ENCODE results near the gene ITIH4. TPM values are rescaled to one million over a fixed set of nuclear protein-coding genes. Genes with fewer than 3 reads are reported as not detected.

ITIH4 gene
- total and polyA plus RNA-seq, 2 of the 13 experiments (the other 11 are each of a cell fraction or from before 2014, with no cell fraction given) = 2.7 to 5.3 TPM

DNA sequence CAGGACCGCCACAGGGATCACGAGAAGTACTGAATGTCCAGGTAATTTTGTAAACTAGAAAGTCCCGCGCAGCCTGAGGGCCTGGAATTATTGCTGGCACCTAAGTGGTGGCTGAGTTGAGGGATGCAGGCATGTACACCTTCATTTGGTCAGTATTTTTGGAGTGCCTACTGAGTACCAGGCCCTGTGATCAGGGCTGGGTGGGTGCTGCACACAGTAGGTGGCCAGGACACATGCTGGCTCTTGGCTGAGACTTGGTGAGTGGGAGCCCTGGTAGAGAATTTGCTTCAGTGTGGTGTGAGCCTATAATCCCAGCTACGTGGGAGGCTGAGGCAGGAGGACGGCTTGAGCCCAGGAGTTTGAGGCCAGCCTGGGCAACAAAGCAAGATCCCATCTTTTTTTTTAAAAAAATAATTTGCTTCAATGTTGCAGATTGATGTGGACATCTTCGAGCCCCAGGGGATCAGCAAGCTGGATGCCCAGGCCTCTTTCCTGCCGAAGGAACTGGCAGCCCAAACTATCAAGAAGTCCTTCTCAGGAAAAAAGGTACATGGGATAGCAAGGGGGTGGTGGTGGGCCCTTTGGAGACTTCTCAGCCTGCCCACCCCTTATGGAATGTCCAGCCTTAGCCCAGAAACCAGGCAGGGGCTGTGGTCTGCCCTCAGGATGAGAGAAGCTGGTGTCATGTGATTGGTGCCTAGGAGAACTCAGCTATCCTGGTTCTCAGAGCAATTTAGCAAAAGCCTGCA, 50.5 kb downstream of the ITIH4 start:
- FAIRE-seq = no peak
- intact Hi-C loops (cut with micrococcal nuclease; ENCODE audit: unreplicated experiment) = loop anchor here (10.0 kb wide), 1 partner anchor 45 kb away; no protein-coding TSS in a partner anchor
- Histone ChIP-seq H3K36me3 (replicated peaks in 1 of 2; ENCODE audit: control insufficient read depth in 1 of 2, insufficient read depth in 2 of 2, low read length in 2 of 2) (no peaks in the 10 kb centered on the region), H3K9me3 (ENCODE audit: low read length) (no peaks in the 10 kb centered on the region), H3K4me1 (ENCODE audit: insufficient read depth, low read length) (peaks cover 78% of the 10 kb centered on the region), H3K79me2 (ENCODE audit: insufficient read depth, low read length) (no peaks in the 10 kb centered on the region), H3K4me2 (ENCODE audit: low read depth, low read length) (no peak overlapping the region), H4K20me1 (ENCODE audit: insufficient read depth, low read length) (no peaks in the 10 kb centered on the region), H3K27me3 (ENCODE audit: control insufficient read depth in 1 of 2, insufficient read depth in 2 of 2, low read length in 2 of 2) (no peaks in the 10 kb centered on the region), H3K9ac (ENCODE audit: insufficient read depth, low read depth, low read length) (no peak overlapping the region), H3K4me3 (replicated peaks in 1 of 3; ENCODE audit: insufficient read depth in 1 of 3, low read depth in 2 of 3, low read length in 3 of 3) (no peak overlapping the region), H3K27ac (ENCODE audit: extremely low read length, insufficient read depth, low read length) (no peak overlapping the region), H2AFZ (ENCODE audit: low read length) (no peak overlapping the region)
- 97% methylated on average over 8 of the region's 8 CpGs for WGBS (ENCODE audit: low lambda C conversion rate)
- TF ChIP-seq POLR2AphosphoS2 (IDR thresholded peaks at IDR 0.05; ENCODE audit: low read depth, low read length) (no peak), SNAI1 (CRISPR knock-in tag; IDR thresholded peaks at IDR 0.05; ENCODE audit: borderline replicate concordance) (no peak), ZNF709 (CRISPR knock-in tag; IDR thresholded peaks at IDR 0.05) (no peak)
- in situ Hi-C loops (cut with HindIII; ENCODE audit: extremely low pct_ligation_motif_present, low pct_unique_long_range_greater_than_20kb) = no loop called here
- ChIA-PET CTCF (ENCODE audit: low intra/inter-chr PET ratio, low total read pairs) (no interaction called here), POLR2A (interaction anchor here (2.3 to 18.4 kb wide), 2 partner anchors 9 to 16 kb away, joined by 9 to 466 read pairs; partner anchors contain the start of genes ITIH3 and NEK4)
- ATAC-seq = no peak
- no TSS peak for BruUV-seq (replicated peaks)
- DNase-seq (ENCODE audit: low spot score) = no peak

DNA sequence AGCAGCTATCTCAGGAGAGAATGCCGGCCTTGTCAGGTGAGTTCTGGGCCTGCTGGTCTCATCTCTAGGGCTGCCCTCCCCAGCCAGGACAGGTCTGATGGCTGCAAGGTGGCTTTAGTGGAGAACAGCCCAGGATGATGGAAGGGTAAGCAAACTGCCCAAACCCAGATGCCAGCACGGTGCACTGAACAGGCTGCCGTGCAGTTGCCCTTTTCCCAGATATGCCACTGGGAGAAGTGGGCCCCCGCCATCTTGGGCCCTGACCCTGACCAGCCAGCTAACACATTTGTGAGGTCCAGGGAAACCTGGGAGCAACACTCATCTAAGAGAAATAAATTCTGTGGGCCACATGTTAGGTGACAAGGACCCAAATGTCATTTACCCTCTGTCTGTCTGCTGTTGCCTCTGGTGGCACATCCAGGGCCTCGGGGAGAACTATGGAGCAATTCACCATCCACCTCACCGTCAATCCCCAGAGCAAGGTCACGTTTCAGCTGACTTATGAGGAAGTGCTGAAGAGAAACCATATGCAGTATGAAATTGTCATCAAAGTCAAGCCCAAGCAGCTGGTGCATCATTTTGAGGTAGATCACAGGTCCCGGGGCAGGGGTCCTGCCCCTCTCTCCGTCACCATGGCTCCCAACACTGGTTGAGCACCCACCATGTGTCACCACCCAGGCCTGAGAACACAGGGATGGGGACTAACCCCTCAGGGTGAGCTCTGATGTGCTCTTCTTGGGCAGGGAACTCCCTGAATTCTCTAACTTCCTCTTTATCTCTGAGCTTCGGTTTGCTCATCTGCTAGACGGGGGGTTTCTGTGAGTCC, 51.2 kb downstream of the ITIH4 start:
- WGBS (ENCODE audit: low lambda C conversion rate) = 87% methylated on average over 6 of the region's 11 CpGs
- Histone ChIP-seq H3K4me3 (replicated peaks in 1 of 3; ENCODE audit: insufficient read depth in 1 of 3, low read depth in 2 of 3, low read length in 3 of 3) (no peak overlapping the region), H3K9ac (ENCODE audit: insufficient read depth, low read depth, low read length) (no peak overlapping the region), H3K79me2 (ENCODE audit: insufficient read depth, low read length) (no peaks in the 10 kb centered on the region), H2AFZ (ENCODE audit: low read length) (no peak overlapping the region), H3K9me3 (ENCODE audit: low read length) (no peaks in the 10 kb centered on the region), H3K36me3 (replicated peaks in 1 of 2; ENCODE audit: control insufficient read depth in 1 of 2, insufficient read depth in 2 of 2, low read length in 2 of 2) (no peaks in the 10 kb centered on the region), H4K20me1 (ENCODE audit: insufficient read depth, low read length) (no peaks in the 10 kb centered on the region), H3K27me3 (ENCODE audit: control insufficient read depth in 1 of 2, insufficient read depth in 2 of 2, low read length in 2 of 2) (no peaks in the 10 kb centered on the region), H3K4me1 (ENCODE audit: insufficient read depth, low read length) (peaks cover 78% of the 10 kb centered on the region), H3K27ac (ENCODE audit: extremely low read length, insufficient read depth, low read length) (no peak overlapping the region), H3K4me2 (ENCODE audit: low read depth, low read length) (no peak overlapping the region)
- no peak for FAIRE-seq
- BruUV-seq (replicated peaks) = no TSS peak
- POLR2A ChIA-PET = interaction anchor here (2.3 to 18.4 kb wide), 2 partner anchors 8 to 17 kb away, joined by 9 to 466 read pairs; partner anchors contain the start of genes ITIH3 and NEK4
- intact Hi-C loops (cut with micrococcal nuclease; ENCODE audit: unreplicated experiment) (loop anchor here (10.0 kb wide), 1 partner anchor 46 kb away; no protein-coding TSS in a partner anchor), in situ Hi-C loops (cut with HindIII; ENCODE audit: extremely low pct_ligation_motif_present, low pct_unique_long_range_greater_than_20kb) (no loop called here)
- CTCF ChIA-PET (ENCODE audit: low intra/inter-chr PET ratio, low total read pairs) = no interaction called here
- no peak for DNase-seq (ENCODE audit: low spot score)
- ATAC-seq = no peak
- TF ChIP-seq ZNF550 (CRISPR knock-in tag; IDR thresholded peaks at IDR 0.05; ENCODE audit: borderline replicate concordance) (no peak), ZNF160 (CRISPR knock-in tag; IDR thresholded peaks at IDR 0.05) (no peak), ZBTB7A (CRISPR knock-in tag; IDR thresholded peaks at IDR 0.05) (no peak), NONO (IDR thresholded peaks at IDR 0.05) (no peak), NONO (CRISPR knock-in tag; conservative IDR thresholded peaks at IDR 0.05) (no peak), KDM6A (CRISPR knock-in tag; IDR thresholded peaks at IDR 0.05; ENCODE audit: low read depth) (no peak), HNRNPLL (IDR thresholded peaks at IDR 0.05; ENCODE audit: low read depth, low read length, poor library complexity, severe bottlenecking) (no peak), KLF16 (CRISPR knock-in tag; IDR thresholded peaks at IDR 0.05) (no peak)
- TF ChIP-seq, protein P1, sequence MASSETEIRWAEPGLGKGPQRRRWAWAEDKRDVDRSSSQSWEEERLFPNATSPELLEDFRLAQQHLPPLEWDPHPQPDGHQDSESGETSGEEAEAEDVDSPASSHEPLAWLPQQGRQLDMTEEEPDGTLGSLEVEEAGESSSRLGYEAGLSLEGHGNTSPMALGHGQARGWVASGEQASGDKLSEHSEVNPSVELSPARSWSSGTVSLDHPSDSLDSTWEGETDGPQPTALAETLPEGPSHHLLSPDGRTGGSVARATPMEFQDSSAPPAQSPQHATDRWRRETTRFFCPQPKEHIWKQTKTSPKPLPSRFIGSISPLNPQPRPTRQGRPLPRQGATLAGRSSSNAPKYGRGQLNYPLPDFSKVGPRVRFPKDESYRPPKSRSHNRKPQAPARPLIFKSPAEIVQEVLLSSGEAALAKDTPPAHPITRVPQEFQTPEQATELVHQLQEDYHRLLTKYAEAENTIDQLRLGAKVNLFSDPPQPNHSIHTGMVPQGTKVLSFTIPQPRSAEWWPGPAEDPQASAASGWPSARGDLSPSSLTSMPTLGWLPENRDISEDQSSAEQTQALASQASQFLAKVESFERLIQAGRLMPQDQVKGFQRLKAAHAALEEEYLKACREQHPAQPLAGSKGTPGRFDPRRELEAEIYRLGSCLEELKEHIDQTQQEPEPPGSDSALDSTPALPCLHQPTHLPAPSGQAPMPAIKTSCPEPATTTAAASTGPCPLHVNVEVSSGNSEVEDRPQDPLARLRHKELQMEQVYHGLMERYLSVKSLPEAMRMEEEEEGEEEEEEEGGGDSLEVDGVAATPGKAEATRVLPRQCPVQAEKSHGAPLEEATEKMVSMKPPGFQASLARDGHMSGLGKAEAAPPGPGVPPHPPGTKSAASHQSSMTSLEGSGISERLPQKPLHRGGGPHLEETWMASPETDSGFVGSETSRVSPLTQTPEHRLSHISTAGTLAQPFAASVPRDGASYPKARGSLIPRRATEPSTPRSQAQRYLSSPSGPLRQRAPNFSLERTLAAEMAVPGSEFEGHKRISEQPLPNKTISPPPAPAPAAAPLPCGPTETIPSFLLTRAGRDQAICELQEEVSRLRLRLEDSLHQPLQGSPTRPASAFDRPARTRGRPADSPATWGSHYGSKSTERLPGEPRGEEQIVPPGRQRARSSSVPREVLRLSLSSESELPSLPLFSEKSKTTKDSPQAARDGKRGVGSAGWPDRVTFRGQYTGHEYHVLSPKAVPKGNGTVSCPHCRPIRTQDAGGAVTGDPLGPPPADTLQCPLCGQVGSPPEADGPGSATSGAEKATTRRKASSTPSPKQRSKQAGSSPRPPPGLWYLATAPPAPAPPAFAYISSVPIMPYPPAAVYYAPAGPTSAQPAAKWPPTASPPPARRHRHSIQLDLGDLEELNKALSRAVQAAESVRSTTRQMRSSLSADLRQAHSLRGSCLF (CRISPR knock-in tag; IDR thresholded peaks at IDR 0.05; ENCODE audit: borderline replicate concordance) = no peak

All from HepG2 (cell line).